Measurements from ENCODE around the gene FILIP1. TPM values are rescaled to one million over a fixed set of nuclear protein-coding genes. Genes with fewer than 3 reads are reported as not detected.

FILIP1 gene
- total RNA-seq, 4 donors from 2014 or later, result 6.0 to 12.3 (median 7.2) TPM

GRCh38 chr6:75505424-75505823 is 11.8 kb upstream of the FILIP1 start:
- Histone ChIP-seq H3K27ac (no peak overlapping the region), H3K4me1 (no peaks in the 10 kb centered on the region), H3K27me3 (no peaks in the 10 kb centered on the region), H3K4me3 (no peak overlapping the region), H3K9me3 (no peaks in the 10 kb centered on the region), H3K36me3 (no peaks in the 10 kb centered on the region)
- in situ Hi-C loops (cut with MboI; ENCODE audit: low pct_ligation_motif_present in 1 of 4, low pct_unique_long_range_greater_than_20kb in 1 of 4, low sequenced_read_pairs in 3 of 4), result loop anchor here in 1 of 4 donors (25.0 kb wide), 1 partner anchor 193 kb away; no protein-coding TSS in a partner anchor
- TF ChIP-seq CTCF (IDR thresholded peaks at IDR 0.05), result no peak
- TF ChIP-seq POLR2A (IDR thresholded peaks at IDR 0.05), result no peak
- no peak for TF ChIP-seq POLR2AphosphoS5 (IDR thresholded peaks at IDR 0.05)
- no peak for TF ChIP-seq EP300 (IDR thresholded peaks at IDR 0.05; ENCODE audit: low read depth)
- WGBS, 2 donors (ENCODE audit: low coverage in 1 of 2), result 67 to 86% methylated on average over 2 of the region's 2 CpGs
- intact Hi-C loops (cut with DNase I; ENCODE audit: low total_unique reads), result loop anchor here (5.0 kb wide), 1 partner anchor 203 kb away; no protein-coding TSS in a partner anchor
- no peak for DNase-seq

GRCh38 chr6:75504465-75505222 is 11.0 kb upstream of the FILIP1 start:
- TF ChIP-seq POLR2A (IDR thresholded peaks at IDR 0.05), result no peak
- TF ChIP-seq CTCF (IDR thresholded peaks at IDR 0.05), result peak in 1 of 5 experiments; percentile 20
- in situ Hi-C loops (cut with MboI; ENCODE audit: low pct_ligation_motif_present in 1 of 4, low pct_unique_long_range_greater_than_20kb in 1 of 4, low sequenced_read_pairs in 3 of 4) (loop anchor here in 1 of 4 donors (25.0 kb wide), 1 partner anchor 192 kb away; no protein-coding TSS in a partner anchor), intact Hi-C loops (cut with DNase I; ENCODE audit: low total_unique reads) (loop anchor here (5.0 kb wide), 1 partner anchor 202 kb away; no protein-coding TSS in a partner anchor)
- H3K36me3 ChIP-seq, result no peaks in the 10 kb centered on the region
- H3K27me3 ChIP-seq, result no peaks in the 10 kb centered on the region
- no peaks in the 10 kb centered on the region for H3K9me3 ChIP-seq
- H3K27ac ChIP-seq, result no peak overlapping the region
- DNase-seq, result no peak
- H3K4me3 ChIP-seq, result no peak overlapping the region
- H3K4me1 ChIP-seq, result no peaks in the 10 kb centered on the region
- WGBS, 2 donors (ENCODE audit: low coverage in 1 of 2), result 80 to 90% methylated on average over 4 of the region's 4 CpGs

GRCh38 chr6:75503291-75503690 is 9.7 kb upstream of the FILIP1 start:
- in situ Hi-C loops (cut with MboI; ENCODE audit: low pct_ligation_motif_present in 1 of 4, low pct_unique_long_range_greater_than_20kb in 1 of 4, low sequenced_read_pairs in 3 of 4) (loop anchor here in 1 of 4 donors (25.0 kb wide), 1 partner anchor 191 kb away; no protein-coding TSS in a partner anchor), intact Hi-C loops (cut with DNase I; ENCODE audit: low total_unique reads) (no loop called here)
- H3K4me1 ChIP-seq, result no peaks in the 10 kb centered on the region
- no peak overlapping the region for H3K4me3 ChIP-seq
- H3K9me3 ChIP-seq, result no peaks in the 10 kb centered on the region
- no peak for DNase-seq
- WGBS, 2 donors (ENCODE audit: low coverage in 1 of 2), result 50 to 81% methylated on average over 1 to 2 of the region's 2 CpGs
- TF ChIP-seq POLR2AphosphoS5 (IDR thresholded peaks at IDR 0.05) (no peak), CTCF (IDR thresholded peaks at IDR 0.05) (no peak), POLR2A (IDR thresholded peaks at IDR 0.05) (no peak), EP300 (IDR thresholded peaks at IDR 0.05; ENCODE audit: low read depth) (no peak)
- no peaks in the 10 kb centered on the region for H3K36me3 ChIP-seq
- no peak overlapping the region for H3K27ac ChIP-seq
- no peaks in the 10 kb centered on the region for H3K27me3 ChIP-seq

GRCh38 chr6:75502884-75503283 is 9.3 kb upstream of the FILIP1 start:
- in situ Hi-C loops (cut with MboI; ENCODE audit: low pct_ligation_motif_present in 1 of 4, low pct_unique_long_range_greater_than_20kb in 1 of 4, low sequenced_read_pairs in 3 of 4), result loop anchor here in 1 of 4 donors (25.0 kb wide), 1 partner anchor 191 kb away; no protein-coding TSS in a partner anchor
- Histone ChIP-seq H3K9me3 (no peaks in the 10 kb centered on the region), H3K4me1 (no peaks in the 10 kb centered on the region), H3K36me3 (no peaks in the 10 kb centered on the region), H3K27ac (no peak overlapping the region), H3K4me3 (no peak overlapping the region), H3K27me3 (no peaks in the 10 kb centered on the region)
- intact Hi-C loops (cut with DNase I; ENCODE audit: low total_unique reads), result no loop called here
- TF ChIP-seq EP300 (IDR thresholded peaks at IDR 0.05; ENCODE audit: low read depth), result no peak
- TF ChIP-seq POLR2AphosphoS5 (IDR thresholded peaks at IDR 0.05), result no peak
- no peak for TF ChIP-seq POLR2A (IDR thresholded peaks at IDR 0.05)
- TF ChIP-seq CTCF (IDR thresholded peaks at IDR 0.05), result no peak
- DNase-seq, result no peak
- 82 to 84% methylated on average over 3 of the region's 3 CpGs for WGBS, 2 donors (ENCODE audit: low coverage in 1 of 2)
